NT2/D1 (cell line): ENCODE data around the gene SLC25A36.

Experiments used
- DNase-seq: peaks from one replicate; pipeline ENCODE4 v3.0.0-alpha.2; 2011; ENCODE audit warnings: low read depth, low spot score
- H3K27me3 ChIP-seq: 2 replicates; pipeline ENCODE4 v1.6.0; 2011; ENCODE audit warnings: mild to moderate bottlenecking; ENCODE audit not compliant: insufficient read length, insufficient read depth
- H3K36me3 ChIP-seq: 2 replicates; pipeline ENCODE4 v1.6.1; 2011; ENCODE audit warnings: mild to moderate bottlenecking, low read length, mixed read lengths; ENCODE audit not compliant: insufficient read depth, insufficient read length
- H3K4me1 ChIP-seq: 2 replicates; pipeline ENCODE4 v1.5.1; 2011; ENCODE audit not compliant: insufficient read depth, insufficient read length
- H3K4me3 ChIP-seq: 2 replicates; pipeline ENCODE4 v1.5.1; 2011; ENCODE audit warnings: low read depth; ENCODE audit not compliant: insufficient read length
- H3K9ac ChIP-seq: 2 replicates; pipeline ENCODE4 v1.6.0; 2011; ENCODE audit warnings: low read depth; ENCODE audit not compliant: insufficient read length
- H3K9me3 ChIP-seq: 2 replicates; pipeline ENCODE4 v1.5.1; 2011; ENCODE audit warnings: mild to moderate bottlenecking, low read length; ENCODE audit not compliant: insufficient read depth
- SUZ12 ChIP-seq: IDR thresholded peaks from 2 replicates; pipeline ENCODE4 v1.6.1; 2011; ENCODE audit not compliant: insufficient read length, insufficient read depth; ENCODE audit errors: extremely low read depth
- YY1 ChIP-seq: IDR thresholded peaks from 2 replicates; pipeline ENCODE4 v1.6.1; 2011; ENCODE audit not compliant: insufficient read length, insufficient read depth
- ZNF274 ChIP-seq: IDR thresholded peaks from 2 replicates; pipeline ENCODE4 v1.6.1; 2011; ENCODE audit warnings: mild to moderate bottlenecking, low read depth, low read length

SLC25A36 gene

GRCh38 chr3:140904521-140904920 is 37.1 kb upstream of the SLC25A36 start:
- TF ChIP-seq YY1 (no peak), ZNF274 (no peak), SUZ12 (no peak)
- H3K4me3 ChIP-seq: no peak overlapping the region
- no peaks in the 10 kb centered on the region for H3K4me1 ChIP-seq
- H3K36me3 ChIP-seq: no peaks in the 10 kb centered on the region
- H3K9ac ChIP-seq: no peak overlapping the region
- no peaks in the 10 kb centered on the region for H3K9me3 ChIP-seq
- H3K27me3 ChIP-seq: no peaks in the 10 kb centered on the region
- DNase-seq: no peak

- Histone ChIP-seq H3K27me3 (no peaks in the 10 kb centered on the region), H3K9me3 (no peaks in the 10 kb centered on the region), H3K9ac (no peak overlapping the region), H3K36me3 (no peaks in the 10 kb centered on the region), H3K4me3 (no peak overlapping the region), H3K4me1 (no peaks in the 10 kb centered on the region)
- TF ChIP-seq SUZ12 (no peak), YY1 (no peak), ZNF274 (no peak)
- no peak for DNase-seq
Measured at GRCh38 chr3:140905559-140905958, 36.1 kb upstream of the SLC25A36 start.

- no peak for TF ChIP-seq ZNF274
- no peak for TF ChIP-seq YY1
- no peak for TF ChIP-seq SUZ12
Measured at GRCh38 chr3:140906785-140907184, 34.9 kb upstream of the SLC25A36 start.

GRCh38 chr3:140910860-140911259 is 30.8 kb upstream of the SLC25A36 start:
- Histone ChIP-seq H3K9me3 (no peaks in the 10 kb centered on the region), H3K4me3 (no peak overlapping the region), H3K36me3 (no peaks in the 10 kb centered on the region), H3K4me1 (no peaks in the 10 kb centered on the region), H3K9ac (no peak overlapping the region), H3K27me3 (no peaks in the 10 kb centered on the region)
- TF ChIP-seq ZNF274 (no peak), SUZ12 (no peak), YY1 (no peak)
- peak; percentile 30 for DNase-seq

More at GRCh38 chr3:140906785-140907184, 34.9 kb upstream of the SLC25A36 start:
- H3K27me3 ChIP-seq: no peaks in the 10 kb centered on the region
- H3K9me3 ChIP-seq: no peaks in the 10 kb centered on the region
- no peak for DNase-seq
- H3K9ac ChIP-seq: no peak overlapping the region
- no peak overlapping the region for H3K4me3 ChIP-seq
- H3K4me1 ChIP-seq: no peaks in the 10 kb centered on the region
- no peaks in the 10 kb centered on the region for H3K36me3 ChIP-seq

GRCh38 chr3:140911822-140912221 is 29.8 kb upstream of the SLC25A36 start:
- H3K9ac ChIP-seq: no peak overlapping the region
- H3K27me3 ChIP-seq: no peaks in the 10 kb centered on the region
- H3K9me3 ChIP-seq: no peaks in the 10 kb centered on the region
- no peak for TF ChIP-seq YY1
- TF ChIP-seq ZNF274: no peak
- TF ChIP-seq SUZ12: no peak
- no peak overlapping the region for H3K4me3 ChIP-seq
- no peak for DNase-seq
- no peaks in the 10 kb centered on the region for H3K4me1 ChIP-seq
- H3K36me3 ChIP-seq: no peaks in the 10 kb centered on the region

GRCh38 chr3:140913728-140914127 is 27.9 kb upstream of the SLC25A36 start:
- TF ChIP-seq ZNF274: no peak
- no peak for TF ChIP-seq YY1
- TF ChIP-seq SUZ12: no peak
- no peak overlapping the region for H3K4me3 ChIP-seq
- H3K27me3 ChIP-seq: no peaks in the 10 kb centered on the region
- no peak for DNase-seq
- H3K36me3 ChIP-seq: no peaks in the 10 kb centered on the region
- H3K9ac ChIP-seq: no peak overlapping the region
- H3K4me1 ChIP-seq: no peaks in the 10 kb centered on the region
- H3K9me3 ChIP-seq: no peaks in the 10 kb centered on the region

- no peaks in the 10 kb centered on the region for H3K4me1 ChIP-seq
- no peak overlapping the region for H3K9ac ChIP-seq
- no peak for DNase-seq
- no peak overlapping the region for H3K4me3 ChIP-seq
- no peaks in the 10 kb centered on the region for H3K27me3 ChIP-seq
- TF ChIP-seq ZNF274 (no peak), SUZ12 (no peak), YY1 (no peak)
- no peaks in the 10 kb centered on the region for H3K36me3 ChIP-seq
- H3K9me3 ChIP-seq: no peaks in the 10 kb centered on the region
Measured at GRCh38 chr3:140914384-140914945, 27.2 kb upstream of the SLC25A36 start.
